Measurements from ENCODE around the gene TPM2.

TPM2 gene

GRCh38 chr9:35717132-35717870, 27.6 kb upstream of the TPM2 start:
- no peak for DNase-seq

- no peak for DNase-seq
These were observed 26.5 kb upstream of the TPM2 start for GRCh38 chr9:35716230-35716629.

DNA sequence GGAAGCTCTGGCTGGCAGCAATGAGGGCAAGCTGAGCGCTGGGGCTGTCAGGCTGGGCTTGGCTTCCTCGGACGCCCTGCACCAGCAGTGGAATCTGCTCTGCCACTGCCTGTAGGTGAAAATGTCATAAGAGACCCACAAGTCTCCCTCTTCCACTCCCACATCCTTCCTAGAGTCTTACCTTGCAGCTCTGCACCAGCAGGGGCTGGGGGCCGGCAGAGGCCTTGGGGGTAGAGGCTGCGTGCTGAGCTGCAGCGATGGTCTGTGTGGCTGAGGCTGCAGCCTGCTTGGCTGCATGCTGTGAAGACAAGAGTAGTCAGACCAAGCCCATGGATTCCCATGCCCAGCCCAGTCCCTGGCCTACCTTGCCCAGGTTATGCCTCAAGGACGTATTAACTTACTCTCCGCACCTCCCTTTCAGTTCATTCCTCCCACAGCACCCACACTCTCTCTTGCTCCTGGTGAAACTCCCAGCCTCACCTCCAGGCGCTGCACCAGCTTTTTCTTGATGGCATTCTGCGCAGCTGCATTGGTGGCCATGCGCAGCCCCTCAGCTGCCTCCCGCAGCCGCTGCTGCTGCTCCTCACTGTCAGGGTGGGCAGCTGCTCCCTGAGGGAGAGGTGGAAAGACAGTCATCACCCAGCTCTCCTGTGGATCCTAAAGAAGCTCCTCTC, 25.0 kb upstream of the TPM2 start:
- no peak for DNase-seq

DNA sequence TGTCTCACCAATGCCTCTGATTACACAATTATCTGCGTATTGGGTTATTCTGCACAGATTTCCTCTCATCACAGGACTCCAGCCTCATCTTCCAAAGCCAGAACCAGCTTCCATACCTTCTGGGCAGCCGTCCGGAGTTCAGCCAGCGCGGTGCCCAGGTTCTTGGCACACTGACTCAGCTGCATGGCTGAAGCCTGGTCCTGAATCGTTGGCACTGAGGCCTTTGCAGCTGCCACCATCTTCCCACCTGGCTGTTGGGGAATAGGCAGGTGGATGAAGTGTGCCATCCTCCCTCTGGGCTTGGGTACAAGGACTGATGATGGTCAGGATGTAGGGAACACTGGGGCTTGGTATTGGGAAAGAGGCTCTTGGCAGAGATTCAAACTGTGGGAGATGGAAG, 24.4 kb upstream of the TPM2 start:
- DNase-seq, result no peak

GRCh38 chr9:35713578-35713977, 23.9 kb upstream of the TPM2 start:
- no peak for DNase-seq

DNA sequence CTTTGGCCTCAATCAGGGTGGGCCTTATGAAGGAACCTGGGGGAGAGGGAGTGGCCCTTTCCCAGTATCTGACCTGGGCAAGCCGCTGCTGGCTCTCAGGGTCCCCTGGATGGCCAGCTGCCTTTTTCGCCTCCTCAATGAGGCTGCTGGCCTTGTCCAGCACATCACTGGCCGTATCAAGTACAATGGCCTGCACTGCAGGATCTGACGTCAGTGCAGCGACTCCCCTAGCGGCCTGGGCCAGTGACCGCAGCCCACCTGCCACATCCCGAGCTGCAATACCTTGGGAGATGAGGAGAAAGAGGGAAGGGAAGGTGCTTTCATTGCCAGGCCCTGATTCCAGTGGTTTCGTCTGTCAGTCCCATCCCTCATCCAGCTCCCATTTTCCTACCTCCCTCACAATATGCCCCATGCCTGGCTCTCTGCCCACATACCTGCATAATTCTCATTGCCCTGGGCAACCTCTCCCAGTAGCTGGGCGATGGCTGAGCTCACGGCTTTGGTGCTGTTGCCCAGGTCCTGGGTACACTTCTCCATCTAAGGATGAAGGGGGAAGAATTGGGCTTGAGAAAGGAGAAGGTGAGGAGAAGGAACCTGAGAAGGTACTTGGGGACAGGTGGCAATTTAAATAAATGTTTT, 23.2 kb upstream of the TPM2 start:
- DNase-seq, result no peak

DNA sequence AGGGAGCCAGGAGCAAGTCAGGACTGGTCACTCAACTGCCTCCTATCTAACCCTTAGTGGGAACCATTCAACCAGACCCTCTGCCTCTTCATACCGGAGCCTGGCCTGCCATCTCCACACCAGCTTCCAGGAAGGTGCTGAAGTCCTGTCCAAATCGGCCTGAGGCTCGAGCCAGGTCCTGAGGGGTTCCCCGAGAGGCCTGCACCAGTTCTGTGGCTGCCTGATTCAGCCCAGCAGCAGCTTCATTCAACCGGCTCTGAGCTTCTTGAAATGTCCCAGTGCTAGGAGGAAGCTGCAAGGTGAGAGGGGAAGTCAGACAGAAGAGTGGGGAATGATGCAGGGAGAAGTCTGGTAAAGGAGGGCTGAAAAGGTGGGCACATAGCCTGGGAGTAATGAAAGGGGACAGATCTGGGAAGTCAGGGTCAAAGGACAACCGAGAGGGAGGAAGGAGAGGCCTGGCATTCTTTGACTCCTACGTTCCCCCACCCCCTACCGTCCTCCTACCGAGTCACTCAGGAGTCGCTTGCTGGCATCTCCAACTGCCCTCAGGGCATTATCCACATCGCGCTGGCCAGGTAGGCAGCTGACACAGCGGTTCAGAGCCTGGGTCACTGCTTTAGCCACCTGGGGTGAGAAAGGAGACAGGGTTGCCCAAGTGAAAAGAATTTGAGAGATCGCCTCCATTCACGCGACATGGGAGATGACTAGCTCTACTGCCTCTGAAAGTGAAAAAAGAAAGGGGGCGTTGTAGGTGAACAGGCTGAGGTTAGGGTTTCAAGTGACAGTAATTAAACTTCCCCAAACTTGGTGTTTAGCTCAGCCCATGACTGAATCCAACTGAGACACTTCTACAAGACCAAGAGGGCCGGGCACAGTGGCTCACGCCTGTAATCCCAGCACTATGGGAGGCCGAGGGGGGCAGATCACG, 22.0 kb upstream of the TPM2 start:
- no peak for DNase-seq

GRCh38 chr9:35710818-35711500, 21.2 kb upstream of the TPM2 start:
- no peak for DNase-seq

DNA sequence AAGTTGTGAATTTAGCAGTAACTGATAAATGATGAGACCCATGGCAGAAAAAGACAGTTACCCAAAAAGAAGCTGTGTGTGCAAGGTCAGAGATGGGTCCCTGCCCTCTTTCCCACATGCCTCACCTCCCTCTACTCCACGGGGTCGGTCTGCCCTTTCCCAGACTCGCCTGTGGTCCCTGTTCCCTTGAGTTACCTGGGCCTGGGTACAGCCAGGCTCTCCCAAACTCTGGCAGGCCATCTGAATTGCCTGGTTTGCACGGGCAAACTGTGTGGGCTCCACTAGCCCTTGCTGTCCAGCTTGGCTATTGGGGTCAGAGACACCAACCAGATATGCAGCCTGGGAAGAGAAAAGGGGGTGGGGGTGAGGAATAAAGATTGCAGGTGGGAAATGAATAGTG, 18.4 kb upstream of the TPM2 start:
- DNase-seq, result no peak

DNA sequence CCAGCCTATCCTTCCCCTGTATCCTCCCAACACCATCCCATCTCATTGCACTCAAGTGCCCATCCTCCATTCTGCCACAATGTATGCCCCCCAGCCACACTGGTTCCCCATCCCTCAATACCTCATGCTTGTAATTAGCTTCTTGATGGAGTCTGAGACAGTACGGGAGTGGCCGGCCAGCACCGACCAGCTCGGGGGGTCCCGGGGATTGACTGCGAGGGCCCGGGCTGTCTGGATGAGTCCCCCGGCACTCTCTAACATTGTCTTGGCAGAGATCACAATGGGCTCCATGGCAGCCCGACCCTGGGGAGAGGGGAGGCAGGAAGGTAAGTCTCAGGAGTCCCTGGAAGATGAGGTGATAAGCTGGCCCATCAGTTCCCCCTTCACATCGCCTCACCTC, 17.2 kb upstream of the TPM2 start:
- DNase-seq, result no peak

DNA sequence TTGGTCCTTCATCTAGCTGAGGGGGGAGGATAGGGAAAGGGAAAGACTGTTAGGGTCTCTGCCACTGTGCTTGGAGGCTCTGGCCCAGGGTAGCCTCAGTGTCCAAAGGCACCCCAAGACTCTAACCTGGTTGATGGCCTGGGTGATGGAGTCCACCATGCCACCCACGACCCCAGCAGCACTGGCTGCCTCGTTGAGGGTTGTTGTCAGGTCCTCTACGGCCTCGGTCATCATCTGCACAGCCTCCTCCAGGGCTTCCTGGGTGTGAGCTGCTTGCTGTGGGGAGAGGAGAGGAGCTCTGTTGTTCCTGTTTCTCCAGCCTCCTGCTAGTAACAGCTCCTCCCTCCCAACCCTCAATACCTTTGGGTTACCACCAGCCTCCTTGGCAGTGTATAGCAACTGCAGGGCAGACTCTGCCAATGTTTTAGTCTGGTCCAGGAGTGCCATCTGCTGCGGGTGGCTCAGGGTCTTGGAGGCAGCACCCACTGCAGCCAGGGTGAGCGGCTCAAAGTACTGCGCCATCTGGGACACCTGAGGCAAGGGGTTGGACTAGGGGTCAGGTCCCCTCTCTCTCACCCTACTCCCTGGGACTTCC, 16.2 kb upstream of the TPM2 start:
- DNase-seq, result no peak

- DNase-seq, result no peak
These were observed 15.6 kb upstream of the TPM2 start for GRCh38 chr9:35705372-35705771.

DNA sequence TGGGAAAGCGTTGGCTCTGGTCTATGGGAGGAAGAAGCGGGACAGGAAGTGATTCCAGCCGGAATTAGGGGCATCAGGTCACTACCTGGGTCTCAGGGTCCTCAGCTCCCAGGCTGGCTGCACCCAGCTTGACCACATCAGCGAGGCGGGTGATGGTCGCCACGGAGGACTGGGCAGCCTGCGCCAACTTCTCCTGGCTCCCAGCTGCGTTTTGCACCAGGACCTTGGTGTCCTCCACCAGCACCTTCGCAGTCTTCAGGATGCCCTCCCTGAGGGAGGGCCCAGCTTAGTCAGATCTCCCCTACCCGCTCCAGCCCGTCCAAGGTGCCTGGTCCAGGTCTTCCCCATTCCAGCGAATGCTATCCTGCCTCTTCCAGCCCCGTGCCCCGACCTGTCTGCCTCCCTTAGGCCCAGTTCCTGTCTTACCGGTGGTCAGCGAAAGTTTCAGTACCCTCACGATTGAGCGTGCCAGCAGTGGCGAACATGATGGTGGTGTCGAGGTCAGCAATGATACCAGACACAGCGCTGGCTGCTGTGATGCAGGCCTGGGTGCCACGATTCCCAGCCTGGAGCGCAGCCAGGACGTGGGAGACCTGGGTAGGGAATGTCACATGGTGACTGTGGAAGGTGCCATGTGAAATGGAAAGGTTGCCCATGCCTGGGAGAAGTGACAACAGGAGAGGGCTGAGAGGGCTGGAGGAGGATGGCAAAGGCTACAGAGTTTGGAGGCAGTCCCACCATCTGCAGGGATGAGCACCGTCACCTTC, 14.4 kb upstream of the TPM2 start:
- DNase-seq, result no peak

DNA sequence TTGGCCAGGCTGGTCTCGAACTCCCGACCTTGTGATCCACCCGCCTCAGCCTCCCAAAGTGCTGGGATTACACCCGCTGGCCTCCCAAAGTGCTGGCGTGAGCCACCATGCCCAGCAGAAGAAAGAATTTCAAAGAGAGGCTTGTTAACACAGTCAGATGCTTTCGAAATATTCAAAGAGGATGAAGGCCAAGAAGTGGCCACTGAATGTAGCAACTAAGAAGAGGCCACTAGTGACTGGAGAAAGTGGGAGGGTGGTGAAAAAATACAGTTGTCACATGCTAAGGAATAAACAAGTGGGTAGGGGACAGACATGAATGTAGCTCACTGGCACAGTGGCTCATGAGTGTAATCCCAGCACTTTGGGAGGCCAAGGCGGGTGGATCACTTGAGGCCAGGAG, 13.0 kb upstream of the TPM2 start:
- no peak for DNase-seq

GRCh38 chr9:35700942-35701341, 11.2 kb upstream of the TPM2 start:
- no peak for DNase-seq

GRCh38 chr9:35700031-35700430, 10.3 kb upstream of the TPM2 start:
- DNase-seq, result no peak

- DNase-seq, result no peak
These were observed 8.5 kb upstream of the TPM2 start for GRCh38 chr9:35698231-35698630.

GRCh38 chr9:35697486-35697885, 7.8 kb upstream of the TPM2 start:
- DNase-seq, result no peak

- DNase-seq, result peak; percentile 58
These were observed 6.9 kb upstream of the TPM2 start for GRCh38 chr9:35696520-35697215.

GRCh38 chr9:35695943-35696401, 6.2 kb upstream of the TPM2 start:
- DNase-seq, result no peak
